GM12878 (cell line): ENCODE results near the gene AFF2. TPM values are rescaled to one million over a fixed set of nuclear protein-coding genes. Genes with fewer than 3 reads are reported as not detected.

Experiments used
- ATAC-seq: fragments of 200-7000 bp; cut with Tn5 transposase; 3 replicates; pipeline ENCODE4 v1.9.1; 2020; ENCODE audit warnings: mild to moderate bottlenecking, moderate library complexity
- BruUV-seq: library from RNA; stranded (reverse); fragments of 400-500 nt; replicated peaks from 2 replicates; lab custom pipeline; 2021; lab: Mats Ljungman, UMichigan
- CTCF ChIA-PET: fragments of 300-600 bp; sonication (Branson Sonifier 250); formaldehyde crosslinking; extraction: SDS; loops from one replicate; lab custom pipeline; 2021; ENCODE audit warnings: inconsistent platforms; lab: Yijun Ruan, JAX
- POLR2A ChIA-PET: fragments of 350-600 bp; formaldehyde crosslinking; extraction: SDS; loops from one replicate; lab custom pipeline; 2021; ENCODE audit warnings: inconsistent platforms; lab: Charles Lee
- RAD21 ChIA-PET: fragments of 300-600 bp; sonication (Branson Sonifier 250); formaldehyde crosslinking; loops from one replicate; lab custom pipeline; 2023; ENCODE audit warnings: antibody characterized with exemption; ENCODE audit not compliant: unreplicated experiment; lab: Charles Lee
- SMC1A ChIA-PET: fragments of 300-600 bp; sonication (Branson Sonifier 250); formaldehyde crosslinking; loops from one replicate; lab custom pipeline; 2023; ENCODE audit not compliant: unreplicated experiment, uncharacterized antibody; lab: Charles Lee
- DNase-seq: peaks from one replicate; pipeline ENCODE4 v3.0.0-alpha.2; 2011; ENCODE audit warnings: low read depth, low spot score
- FAIRE-seq: peaks from 3 replicates; lab custom pipeline; 2011; peaks lifted over from hg19 to GRCh38; lab: Jason Lieb, UNC
- H2AFZ ChIP-seq: 2 replicates; pipeline ENCODE4 v1.6.0; 2011; ENCODE audit warnings: low read depth, low read length, control low read depth; ENCODE audit not compliant: control insufficient read depth
- H3K27ac ChIP-seq: 2 replicates; pipeline ENCODE4 v1.5.1; 2011; ENCODE audit warnings: control low read depth; ENCODE audit not compliant: control insufficient read depth, insufficient read depth
- H3K27me3 ChIP-seq, 2 experiments: replicated peaks in 1 of 2; 2 replicates each; pipeline versions ENCODE4 v1.6.0 to v1.6.1; 2011; ENCODE audit warnings: low read length in 1 of 2; ENCODE audit not compliant: control insufficient read depth in 2 of 2, insufficient read depth in 2 of 2
- H3K36me3 ChIP-seq, 2 experiments: 2 replicates each; pipeline ENCODE4 v1.5.1; 2011; ENCODE audit warnings: low read length in 1 of 2; ENCODE audit not compliant: control insufficient read depth in 2 of 2, insufficient read depth in 2 of 2
- H3K4me1 ChIP-seq: 2 replicates; pipeline ENCODE4 v1.6.1; 2011; ENCODE audit warnings: mild to moderate bottlenecking, low read length, moderate library complexity, mixed read lengths; ENCODE audit not compliant: control insufficient read depth, insufficient read depth
- H3K4me2 ChIP-seq: 2 replicates; pipeline ENCODE4 v1.6.0; 2011; ENCODE audit warnings: control low read depth; ENCODE audit not compliant: control insufficient read depth, insufficient read depth
- H3K4me3 ChIP-seq: fragments of 200-600 bp; sonication (generic); 2 replicates; pipeline ENCODE4 v1.5.1; 2016
- H3K79me2 ChIP-seq: 2 replicates; pipeline ENCODE4 v1.6.0; 2011; ENCODE audit warnings: low read length; ENCODE audit not compliant: control insufficient read depth, insufficient read depth
- H3K9ac ChIP-seq: 2 replicates; pipeline ENCODE4 v1.8.0; 2011; ENCODE audit warnings: low read length, control low read depth, mixed read lengths; ENCODE audit not compliant: control insufficient read depth, insufficient read depth
- H3K9me3 ChIP-seq: replicated peaks from 3 replicates; pipeline ENCODE4 v1.5.1; 2011; ENCODE audit warnings: mild to moderate bottlenecking, low read length; ENCODE audit not compliant: control insufficient read depth, insufficient read depth
- H4K20me1 ChIP-seq: 2 replicates; pipeline ENCODE4 v1.6.0; 2011; ENCODE audit not compliant: control insufficient read depth, insufficient read depth
- BHLHE40 ChIP-seq, 2 experiments: fragments of 450-650 bp in 1 of 2; IDR thresholded peaks; 2 replicates each; pipeline ENCODE4 v1.6.1; 2011 to 2017; ENCODE audit warnings: low read depth in 2 of 2, borderline replicate concordance in 1 of 2, improper control_type of control experiment in 1 of 2, low read length in 1 of 2, mild to moderate bottlenecking in 1 of 2
- CHD2 ChIP-seq: IDR thresholded peaks from 2 replicates; pipeline ENCODE4 v1.6.1; 2011; ENCODE audit warnings: low read depth, low read length, improper control_type of control experiment, borderline replicate concordance
- SIN3A ChIP-seq: IDR thresholded peaks from 2 replicates; pipeline ENCODE4 v1.6.1; 2012; ENCODE audit warnings: low read depth, low read length, improper control_type of control experiment
- ZNF384 ChIP-seq: IDR thresholded peaks from 2 replicates; pipeline ENCODE4 v1.6.1; 2012; ENCODE audit warnings: low read depth, mild to moderate bottlenecking, low read length, improper control_type of control experiment, borderline replicate concordance
- WGBS: methylation state at CpG from one replicate; pipeline ENCODE4 v1.1.6; 2016; ENCODE audit warnings: low lambda C conversion rate; ENCODE audit not compliant: insufficient replicate concordance, insufficient coverage; ENCODE audit errors: missing lambda C conversion rate; 5-methylcytosine and 5-hydroxymethylcytosine counted together
- in situ Hi-C: fragments of 300-500 bp; cut with MboI; formaldehyde crosslinking; loops from 9 replicates; pipeline ENCODE4 v1.14.3; 2018; ENCODE audit warnings: mixed read lengths
- intact Hi-C: fragments of 100-400 bp; cut with micrococcal nuclease; formaldehyde crosslinking; loops from one replicate; pipeline ENCODE4 v1.14.2; 2022; ENCODE audit not compliant: unreplicated experiment
- polyA plus RNA-seq, 11 experiments: library from polyadenylated mRNA; depleted of rRNA in 4 of 11; unstranded in 6 of 11; stranded (reverse) in 5 of 11; fragments of >200 nt; fragmentation: Nextera tagmentation in 4 of 11; fragmentation: Illumina TruSeq in 1 of 11; extraction: Ambion mirVana in 4 of 11; extraction: Trizol in 1 of 11; gene quantifications; 1 replicate in 1 of 11; 2 replicates in 10 of 11; pipeline versions ENCODE4 v1.2.1 to v1.2.3, GENCODE V29; 2011 to 2016; ENCODE audit warnings: inconsistent platforms in 2 of 11, missing spikeins in 2 of 11, low read depth in 1 of 11
- total RNA-seq, 4 experiments: library from RNA; depleted of rRNA in 3 of 4; stranded (reverse); fragments of >200 nt in 3 of 4; fragmentation: Illumina TruSeq in 1 of 4; extraction: Trizol in 1 of 4; gene quantifications; 2 replicates each; pipeline versions ENCODE4 v1.2.1 to v1.2.3, GENCODE V29; 2013 to 2021
- TF ChIP-seq, protein P1 (sequence below): IDR thresholded peaks from 2 replicates; pipeline ENCODE4 v1.6.1; 2011; ENCODE audit warnings: borderline replicate concordance, low read depth, mild to moderate bottlenecking, moderate library complexity, mixed read lengths, low read length; ENCODE audit not compliant: insufficient read depth; ENCODE audit errors: extremely low read length

AFF2 gene
- total and polyA plus RNA-seq, 10 of the 15 experiments (the other 5 are each of a cell fraction or from before 2014, with no cell fraction given), result under 0.01 to 0.03 TPM; not detected in 8

DNA sequence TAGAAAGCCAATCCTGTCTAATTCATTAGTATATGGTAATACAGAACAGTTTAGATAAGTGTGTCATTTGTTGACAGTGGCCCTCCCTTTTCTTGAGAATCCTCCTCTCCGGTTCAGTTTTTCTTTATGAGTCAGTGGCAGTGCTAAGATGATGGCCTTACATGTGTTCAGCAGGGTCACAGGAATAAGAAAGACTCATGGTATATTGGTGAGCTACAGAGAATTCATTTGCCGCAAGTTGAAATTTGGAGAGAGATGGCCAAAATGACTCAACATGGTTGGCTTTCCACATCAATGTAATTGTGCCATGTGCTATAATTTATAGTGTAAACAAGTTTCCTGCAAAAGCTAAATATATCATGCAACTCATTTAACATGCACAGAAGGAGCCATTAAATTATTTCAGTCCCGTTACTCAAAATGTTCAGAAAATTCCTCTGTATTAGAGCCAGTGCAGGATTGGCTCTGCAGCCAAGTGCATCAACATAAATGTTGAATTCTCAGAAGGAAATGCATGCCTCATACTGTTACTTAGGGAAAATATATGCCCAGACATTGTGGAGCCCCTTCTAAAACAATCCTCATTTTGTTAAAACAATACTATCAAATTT is 374.3 kb downstream of the AFF2 start:
- no peak for ATAC-seq
- H3K9ac ChIP-seq, result no peak overlapping the region
- no peaks in the 10 kb centered on the region for H3K79me2 ChIP-seq
- no TSS peak for BruUV-seq
- no peaks in the 10 kb centered on the region for H3K9me3 ChIP-seq
- RAD21 ChIA-PET, result no interaction called here
- H3K36me3 ChIP-seq, result no peaks in the 10 kb centered on the region
- H3K27ac ChIP-seq, result no peak overlapping the region
- 12% methylated on average over 3 of the region's 3 CpGs for WGBS
- H3K4me1 ChIP-seq, result no peaks in the 10 kb centered on the region
- FAIRE-seq, result no peak
- in situ Hi-C loops (no loop called here), intact Hi-C loops (no loop called here)
- H3K27me3 ChIP-seq, result no peaks in the 10 kb centered on the region
- CTCF ChIA-PET, result no interaction called here
- POLR2A ChIA-PET, result no interaction called here
- no peak overlapping the region for H2AFZ ChIP-seq
- no peak overlapping the region for H3K4me2 ChIP-seq
- DNase-seq, result no peak
- no peak overlapping the region for H3K4me3 ChIP-seq
- no peak for TF ChIP-seq SIN3A
- no peak for TF ChIP-seq BHLHE40 (IDR thresholded peaks at IDR 0.05; ENCODE audit: borderline replicate concordance in 1 of 2, low read depth in 2 of 2, low read length in 1 of 2)
- no peak for TF ChIP-seq ZNF384
- SMC1A ChIA-PET, result interaction anchor here (1.4 kb wide), 1 partner anchor 12 kb away, joined by 6 read pairs; no protein-coding TSS in a partner anchor
- H4K20me1 ChIP-seq, result no peaks in the 10 kb centered on the region

DNA sequence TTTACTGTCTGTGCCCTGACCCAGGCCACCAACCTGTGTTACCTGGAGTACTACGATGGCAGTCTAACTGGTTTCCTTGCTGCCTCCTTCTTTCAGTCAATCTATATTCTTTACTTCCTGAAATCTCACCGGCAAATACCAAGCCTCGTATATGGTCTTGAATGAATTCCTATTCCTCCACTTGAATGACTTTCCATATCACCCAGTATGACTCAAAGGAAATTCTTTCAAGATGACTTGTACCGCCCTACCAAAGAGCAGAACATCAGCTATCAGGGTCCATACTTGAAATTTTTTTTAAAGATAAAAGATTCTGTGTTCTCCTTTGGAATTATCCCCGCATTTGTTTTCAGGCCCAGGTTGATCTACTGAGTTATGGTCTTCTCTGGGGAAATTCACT is 378.0 kb downstream of the AFF2 start:
- DNase-seq (no peak), ATAC-seq (no peak), FAIRE-seq (no peak)
- intact Hi-C loops (no loop called here), in situ Hi-C loops (no loop called here)
- Histone ChIP-seq H3K9me3 (no peaks in the 10 kb centered on the region), H2AFZ (no peak overlapping the region), H4K20me1 (no peaks in the 10 kb centered on the region; the same call in 1 of the 2 replicates), H3K27ac (no peak overlapping the region), H3K27me3 (no peaks in the 10 kb centered on the region), H3K36me3 (no peaks in the 10 kb centered on the region), H3K4me2 (no peak overlapping the region), H3K4me1 (no peaks in the 10 kb centered on the region), H3K4me3 (no peak overlapping the region), H3K9ac (no peak overlapping the region), H3K79me2 (no peaks in the 10 kb centered on the region)
- WGBS, result 29% methylated on average over 5 of the region's 5 CpGs
- CTCF ChIA-PET, result no interaction called here
- no TSS peak for BruUV-seq
- SMC1A ChIA-PET, result interaction anchor here (1.3 kb wide), 1 partner anchor 24 kb away, joined by 3 read pairs; no protein-coding TSS in a partner anchor
- TF ChIP-seq CHD2, result no peak
- TF ChIP-seq, protein P1, sequence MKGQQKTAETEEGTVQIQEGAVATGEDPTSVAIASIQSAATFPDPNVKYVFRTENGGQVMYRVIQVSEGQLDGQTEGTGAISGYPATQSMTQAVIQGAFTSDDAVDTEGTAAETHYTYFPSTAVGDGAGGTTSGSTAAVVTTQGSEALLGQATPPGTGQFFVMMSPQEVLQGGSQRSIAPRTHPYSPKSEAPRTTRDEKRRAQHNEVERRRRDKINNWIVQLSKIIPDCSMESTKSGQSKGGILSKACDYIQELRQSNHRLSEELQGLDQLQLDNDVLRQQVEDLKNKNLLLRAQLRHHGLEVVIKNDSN, result no peak
- RAD21 ChIA-PET, result no interaction called here
- POLR2A ChIA-PET, result no interaction called here
